HS-5 (cell line): ENCODE results near the gene PTPRM.

Experiments used
- DNase-seq: peaks from one replicate; pipeline ENCODE4 v3.0.0-alpha.2; 2012; ENCODE audit warnings: low read depth

Gene PTPRM

GRCh38 chr18:8005870-8006569, 438.9 kb downstream of the PTPRM start:
- DNase-seq: no peak

- no peak for DNase-seq
Observed at GRCh38 chr18:8006979-8007378, 439.9 kb downstream of the PTPRM start.

GRCh38 chr18:8008033-8008432, 440.9 kb downstream of the PTPRM start:
- DNase-seq: no peak

GRCh38 chr18:8011361-8011760, 444.2 kb downstream of the PTPRM start:
- DNase-seq: no peak

GRCh38 chr18:8011906-8012305, 444.8 kb downstream of the PTPRM start:
- no peak for DNase-seq

- DNase-seq: no peak
Observed at GRCh38 chr18:8018701-8019331, 451.7 kb downstream of the PTPRM start.

- DNase-seq: no peak
Observed at GRCh38 chr18:8019600-8019999, 452.5 kb downstream of the PTPRM start.

GRCh38 chr18:8020132-8020846, 453.2 kb downstream of the PTPRM start:
- no peak for DNase-seq

- no peak for DNase-seq
Observed at GRCh38 chr18:8029061-8029460, 461.9 kb downstream of the PTPRM start.

- no peak for DNase-seq
Observed at GRCh38 chr18:8029731-8030130, 462.6 kb downstream of the PTPRM start.

- DNase-seq: no peak
Observed at GRCh38 chr18:8030201-8030600, 463.1 kb downstream of the PTPRM start.

GRCh38 chr18:8031496-8031895, 464.4 kb downstream of the PTPRM start:
- no peak for DNase-seq

- DNase-seq: no peak
Observed at GRCh38 chr18:8034674-8035073, 467.6 kb downstream of the PTPRM start.

GRCh38 chr18:8036551-8036950, 469.4 kb downstream of the PTPRM start:
- no peak for DNase-seq

- no peak for DNase-seq
Observed at GRCh38 chr18:8037296-8037695, 470.2 kb downstream of the PTPRM start.

- no peak for DNase-seq
Observed at GRCh38 chr18:8040021-8040420, 472.9 kb downstream of the PTPRM start.

- DNase-seq: no peak
Observed at GRCh38 chr18:8041526-8042111, 474.5 kb downstream of the PTPRM start.

GRCh38 chr18:8044004-8044403, 476.9 kb downstream of the PTPRM start:
- no peak for DNase-seq

- DNase-seq: no peak
Observed at GRCh38 chr18:8045160-8045883, 478.2 kb downstream of the PTPRM start.

- DNase-seq: no peak
Observed at GRCh38 chr18:8045884-8046281, 478.8 kb downstream of the PTPRM start.

GRCh38 chr18:8046441-8046840, 479.3 kb downstream of the PTPRM start:
- DNase-seq: no peak

GRCh38 chr18:8049147-8049546, 482.0 kb downstream of the PTPRM start:
- no peak for DNase-seq
